ENCODE measurements around the gene PLPPR4.

PLPPR4 gene

GRCh38 chr1:99347041-99347684 is 82.9 kb downstream of the PLPPR4 start:
- no peak for DNase-seq (ENCODE audit: low read depth in 2 of 2)

DNA sequence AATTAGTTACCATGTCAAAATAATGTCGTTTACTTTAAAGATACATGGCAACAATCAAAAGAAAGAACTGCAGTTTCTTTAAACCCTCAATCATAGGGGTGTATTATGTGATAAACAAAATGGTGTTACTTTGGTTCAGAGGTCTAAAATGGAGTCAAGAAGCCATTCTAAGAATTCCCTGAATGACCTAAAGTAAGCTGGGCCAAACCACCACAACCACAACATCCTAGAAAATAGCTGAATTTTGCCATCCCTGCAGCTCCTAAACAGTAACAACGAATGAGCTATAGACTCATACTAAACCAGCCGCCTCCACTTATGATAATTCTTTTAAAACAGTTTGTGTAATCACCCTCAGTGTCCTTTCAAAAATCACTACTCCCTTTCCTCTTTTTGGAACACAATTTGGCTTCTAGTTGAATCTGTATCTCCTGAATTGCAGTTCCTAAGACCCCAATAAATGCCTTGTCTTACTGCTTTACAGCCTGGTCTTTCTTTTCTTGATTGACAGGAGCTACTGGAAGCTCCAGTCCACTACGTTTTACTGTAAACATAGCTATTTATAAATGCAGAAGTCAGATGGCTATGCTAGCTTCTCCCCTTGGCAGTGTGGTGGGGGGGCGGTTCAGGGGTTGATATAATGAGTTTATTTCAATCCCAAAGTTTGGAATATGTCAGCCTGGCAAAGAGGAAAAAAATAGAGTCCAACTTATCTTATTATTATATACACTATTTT is 84.3 kb downstream of the PLPPR4 start:
- no peak for DNase-seq (ENCODE audit: low read depth in 2 of 2)

- DNase-seq (ENCODE audit: low read depth in 2 of 2): no peak
These were observed 88.5 kb downstream of the PLPPR4 start for GRCh38 chr1:99352821-99353220.

GRCh38 chr1:99358770-99359169 is 94.5 kb downstream of the PLPPR4 start:
- no peak for DNase-seq (ENCODE audit: low read depth in 2 of 2)
